ENCODE measurements around the gene RALGPS2.

- no peak for TF ChIP-seq EZH2phosphoT487 (conservative IDR thresholded peaks at IDR 0.05; ENCODE audit: low read length)
- TF ChIP-seq, protein P1, sequence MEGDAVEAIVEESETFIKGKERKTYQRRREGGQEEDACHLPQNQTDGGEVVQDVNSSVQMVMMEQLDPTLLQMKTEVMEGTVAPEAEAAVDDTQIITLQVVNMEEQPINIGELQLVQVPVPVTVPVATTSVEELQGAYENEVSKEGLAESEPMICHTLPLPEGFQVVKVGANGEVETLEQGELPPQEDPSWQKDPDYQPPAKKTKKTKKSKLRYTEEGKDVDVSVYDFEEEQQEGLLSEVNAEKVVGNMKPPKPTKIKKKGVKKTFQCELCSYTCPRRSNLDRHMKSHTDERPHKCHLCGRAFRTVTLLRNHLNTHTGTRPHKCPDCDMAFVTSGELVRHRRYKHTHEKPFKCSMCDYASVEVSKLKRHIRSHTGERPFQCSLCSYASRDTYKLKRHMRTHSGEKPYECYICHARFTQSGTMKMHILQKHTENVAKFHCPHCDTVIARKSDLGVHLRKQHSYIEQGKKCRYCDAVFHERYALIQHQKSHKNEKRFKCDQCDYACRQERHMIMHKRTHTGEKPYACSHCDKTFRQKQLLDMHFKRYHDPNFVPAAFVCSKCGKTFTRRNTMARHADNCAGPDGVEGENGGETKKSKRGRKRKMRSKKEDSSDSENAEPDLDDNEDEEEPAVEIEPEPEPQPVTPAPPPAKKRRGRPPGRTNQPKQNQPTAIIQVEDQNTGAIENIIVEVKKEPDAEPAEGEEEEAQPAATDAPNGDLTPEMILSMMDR (IDR thresholded peaks at IDR 0.05; ENCODE audit: insufficient read depth, low read length, poor library complexity, severe bottlenecking) = no peak
Observed at GRCh38 chr1:178714453-178714852, 10.6 kb upstream of the RALGPS2 start.

Data from SU-DHL-6 (cell line).